ENCODE data around the gene DPYSL5. TPM values are rescaled to one million over a fixed set of nuclear protein-coding genes. Genes with fewer than 3 reads are reported as not detected.

The DPYSL5 gene
- total and polyA plus RNA-seq, 2 donors (not counting 1 experiment from before 2014, with no cell fraction given), result not detected

- Histone ChIP-seq H3K27ac (ENCODE audit: insufficient read depth, low read length) (no peak overlapping the region), H3K36me3 (ENCODE audit: control insufficient read depth, insufficient read depth, low read length) (no peaks in the 10 kb centered on the region), H2AFZ (ENCODE audit: low read length) (no peak overlapping the region), H3K4me1 (ENCODE audit: control insufficient read depth, extremely low read depth, insufficient read depth, low read length) (peaks cover 2% of the 10 kb centered on the region), H4K20me1 (ENCODE audit: control insufficient read depth, extremely low read depth, insufficient read depth, low read length) (no peaks in the 10 kb centered on the region), H3K4me2 (ENCODE audit: extremely low read depth, insufficient read depth, low read length) (no peak overlapping the region), H3K79me2 (ENCODE audit: control insufficient read depth, insufficient read depth, low read length) (peaks cover 3% of the 10 kb centered on the region), H3K4me3 (replicated peaks in 1 of 4; ENCODE audit: control extremely low read depth in 1 of 4, insufficient read depth in 1 of 4, low read depth in 3 of 4, low read length in 4 of 4) (no peak overlapping the region), H3K27me3 (ENCODE audit: control insufficient read depth, insufficient read depth, low read length) (no peaks in the 10 kb centered on the region), H3K9ac (ENCODE audit: insufficient read depth, low read length) (no peak overlapping the region), H3K9me3 (ENCODE audit: control insufficient read depth, insufficient read depth, low read depth, low read length) (no peaks in the 10 kb centered on the region)
- TF ChIP-seq, protein P1, sequence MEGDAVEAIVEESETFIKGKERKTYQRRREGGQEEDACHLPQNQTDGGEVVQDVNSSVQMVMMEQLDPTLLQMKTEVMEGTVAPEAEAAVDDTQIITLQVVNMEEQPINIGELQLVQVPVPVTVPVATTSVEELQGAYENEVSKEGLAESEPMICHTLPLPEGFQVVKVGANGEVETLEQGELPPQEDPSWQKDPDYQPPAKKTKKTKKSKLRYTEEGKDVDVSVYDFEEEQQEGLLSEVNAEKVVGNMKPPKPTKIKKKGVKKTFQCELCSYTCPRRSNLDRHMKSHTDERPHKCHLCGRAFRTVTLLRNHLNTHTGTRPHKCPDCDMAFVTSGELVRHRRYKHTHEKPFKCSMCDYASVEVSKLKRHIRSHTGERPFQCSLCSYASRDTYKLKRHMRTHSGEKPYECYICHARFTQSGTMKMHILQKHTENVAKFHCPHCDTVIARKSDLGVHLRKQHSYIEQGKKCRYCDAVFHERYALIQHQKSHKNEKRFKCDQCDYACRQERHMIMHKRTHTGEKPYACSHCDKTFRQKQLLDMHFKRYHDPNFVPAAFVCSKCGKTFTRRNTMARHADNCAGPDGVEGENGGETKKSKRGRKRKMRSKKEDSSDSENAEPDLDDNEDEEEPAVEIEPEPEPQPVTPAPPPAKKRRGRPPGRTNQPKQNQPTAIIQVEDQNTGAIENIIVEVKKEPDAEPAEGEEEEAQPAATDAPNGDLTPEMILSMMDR (conservative IDR thresholded peaks at IDR 0.05 in 1 of 2, IDR thresholded peaks at IDR 0.05 in 1 of 2; ENCODE audit: low read depth in 1 of 2, low read length in 2 of 2), result no peak
- TF ChIP-seq EZH2 (IDR thresholded peaks at IDR 0.05; ENCODE audit: low read length, missing control alignments), result no peak
- peak in 1 of 2 donors; percentile 77 for DNase-seq (ENCODE audit: low read depth in 2 of 2)
These were observed 130.2 kb downstream of the DPYSL5 start for GRCh38 chr2:26978061-26978596.

- H3K4me2 ChIP-seq (ENCODE audit: extremely low read depth, insufficient read depth, low read length), result no peak overlapping the region
- peak in 1 of 2 donors; percentile 71 for DNase-seq (ENCODE audit: low read depth in 2 of 2)
- no peaks in the 10 kb centered on the region for H3K9me3 ChIP-seq (ENCODE audit: control insufficient read depth, insufficient read depth, low read depth, low read length)
- H3K27ac ChIP-seq (ENCODE audit: insufficient read depth, low read length), result no peak overlapping the region
- no peaks in the 10 kb centered on the region for H4K20me1 ChIP-seq (ENCODE audit: control insufficient read depth, extremely low read depth, insufficient read depth, low read length)
- peaks cover 2% of the 10 kb centered on the region for H3K4me1 ChIP-seq (ENCODE audit: control insufficient read depth, extremely low read depth, insufficient read depth, low read length)
- H3K36me3 ChIP-seq (ENCODE audit: control insufficient read depth, insufficient read depth, low read length), result no peaks in the 10 kb centered on the region
- no peak overlapping the region for H3K4me3 ChIP-seq (replicated peaks in 1 of 4; ENCODE audit: control extremely low read depth in 1 of 4, insufficient read depth in 1 of 4, low read depth in 3 of 4, low read length in 4 of 4)
- no peaks in the 10 kb centered on the region for H3K27me3 ChIP-seq (ENCODE audit: control insufficient read depth, insufficient read depth, low read length)
- peaks cover 3% of the 10 kb centered on the region for H3K79me2 ChIP-seq (ENCODE audit: control insufficient read depth, insufficient read depth, low read length)
- no peak overlapping the region for H2AFZ ChIP-seq (ENCODE audit: low read length)
- no peak overlapping the region for H3K9ac ChIP-seq (ENCODE audit: insufficient read depth, low read length)
- TF ChIP-seq EZH2 (IDR thresholded peaks at IDR 0.05; ENCODE audit: low read length, missing control alignments), result no peak
- TF ChIP-seq, protein P1 (conservative IDR thresholded peaks at IDR 0.05 in 1 of 2, IDR thresholded peaks at IDR 0.05 in 1 of 2; ENCODE audit: low read depth in 1 of 2, low read length in 2 of 2), result no peak
These were observed 131.8 kb downstream of the DPYSL5 start for GRCh38 chr2:26979741-26980140.

DNA sequence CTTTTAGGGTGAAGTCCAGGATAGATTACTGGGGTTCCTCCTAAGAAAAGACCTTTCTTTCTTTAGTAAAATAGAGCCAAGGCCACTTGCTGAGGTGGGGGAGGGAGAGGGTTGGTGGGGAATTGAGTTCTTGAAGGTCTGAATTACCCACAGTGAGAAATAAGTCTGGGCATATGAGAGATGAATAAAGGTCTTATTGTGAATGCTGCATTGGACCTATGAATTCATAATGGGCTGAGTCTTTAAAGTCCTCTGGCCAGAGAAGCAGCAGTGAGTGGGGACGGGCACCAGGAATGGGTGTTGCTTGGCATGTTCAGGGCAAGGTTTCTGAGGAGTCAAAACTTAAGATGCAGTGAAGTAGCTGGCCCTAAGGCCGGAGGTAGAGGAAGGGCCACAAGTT lies 133.0 kb downstream of the DPYSL5 start:
- Histone ChIP-seq H3K4me3 (replicated peaks in 1 of 4; ENCODE audit: control extremely low read depth in 1 of 4, insufficient read depth in 1 of 4, low read depth in 3 of 4, low read length in 4 of 4) (no peak overlapping the region), H4K20me1 (ENCODE audit: control insufficient read depth, extremely low read depth, insufficient read depth, low read length) (no peaks in the 10 kb centered on the region)
- no peak for DNase-seq (ENCODE audit: low read depth in 2 of 2)

More for the DNA sequence above, 133.0 kb downstream of the DPYSL5 start:
- H3K4me2 ChIP-seq (ENCODE audit: extremely low read depth, insufficient read depth, low read length), result no peak overlapping the region
- H3K9ac ChIP-seq (ENCODE audit: insufficient read depth, low read length), result no peak overlapping the region
- no peaks in the 10 kb centered on the region for H3K27me3 ChIP-seq (ENCODE audit: control insufficient read depth, insufficient read depth, low read length)
- no peak overlapping the region for H2AFZ ChIP-seq (ENCODE audit: low read length)
- peaks cover 3% of the 10 kb centered on the region for H3K79me2 ChIP-seq (ENCODE audit: control insufficient read depth, insufficient read depth, low read length)
- no peaks in the 10 kb centered on the region for H3K9me3 ChIP-seq (ENCODE audit: control insufficient read depth, insufficient read depth, low read depth, low read length)
- H3K27ac ChIP-seq (ENCODE audit: insufficient read depth, low read length), result no peak overlapping the region
- peaks cover 2% of the 10 kb centered on the region for H3K4me1 ChIP-seq (ENCODE audit: control insufficient read depth, extremely low read depth, insufficient read depth, low read length)
- TF ChIP-seq EZH2 (IDR thresholded peaks at IDR 0.05; ENCODE audit: low read length, missing control alignments), result no peak
- TF ChIP-seq, protein P1 (conservative IDR thresholded peaks at IDR 0.05 in 1 of 2, IDR thresholded peaks at IDR 0.05 in 1 of 2; ENCODE audit: low read depth in 1 of 2, low read length in 2 of 2), result no peak
- no peaks in the 10 kb centered on the region for H3K36me3 ChIP-seq (ENCODE audit: control insufficient read depth, insufficient read depth, low read length)
